Immature natural killer cell (primary cell): Measurements from ENCODE around the gene EMX2. TPM values are rescaled to one million over a fixed set of nuclear protein-coding genes. Genes with fewer than 3 reads are reported as not detected.
"Not testable (repeated sequence)": the region's sequence is repeated elsewhere in the genome, so short reads cannot be mapped to it uniquely, and the experiment has no call there.

ENCODE experiments used
- DNase-seq, 3 donors: peaks; one replicate each; pipeline ENCODE4 v3.0.0; 2022; ENCODE audit warnings: mixed read lengths in 1 of 3
- H3K27ac Mint-ChIP-seq, 6 donors: one replicate each; pipeline ENCODE4 v1.8.0; 2020; ENCODE audit warnings: mixed read lengths in 6 of 6, mild to moderate bottlenecking in 5 of 6, inconsistent platforms in 4 of 6, moderate library complexity in 3 of 6
- H3K27me3 Mint-ChIP-seq, 3 donors: one replicate each; pipeline ENCODE4 v1.8.0; 2020 to 2021; ENCODE audit warnings: low read depth in 3 of 3, mild to moderate bottlenecking in 3 of 3, mixed read lengths in 3 of 3, moderate library complexity in 3 of 3, inconsistent platforms in 1 of 3
- H3K36me3 Mint-ChIP-seq, 3 donors: one replicate each; pipeline ENCODE4 v1.8.0; 2020; ENCODE audit warnings: mixed read lengths in 3 of 3, inconsistent platforms in 2 of 3, mild to moderate bottlenecking in 2 of 3
- H3K4me1 Mint-ChIP-seq, 2 donors: one replicate each; pipeline ENCODE4 v1.8.0; 2020; ENCODE audit warnings: inconsistent platforms in 2 of 2, mild to moderate bottlenecking in 2 of 2, mixed read lengths in 2 of 2, moderate library complexity in 1 of 2
- H3K4me3 Mint-ChIP-seq, 5 donors: one replicate each; pipeline ENCODE4 v1.8.0; 2020; ENCODE audit warnings: mild to moderate bottlenecking in 5 of 5, mixed read lengths in 5 of 5, inconsistent platforms in 3 of 5, moderate library complexity in 3 of 5
- H3K9me3 Mint-ChIP-seq, 6 donors: one replicate each; pipeline ENCODE4 v1.8.0; 2020; ENCODE audit warnings: mild to moderate bottlenecking in 6 of 6, mixed read lengths in 6 of 6, inconsistent platforms in 4 of 6, moderate library complexity in 3 of 6
- polyA plus RNA-seq, 3 donors: library from polyadenylated mRNA; unstranded; fragments of 300-500 nt; fragmentation: Illumina TruSeq; gene quantifications; one replicate each; pipeline ENCODE4 v1.2.3, GENCODE V29; 2021

EMX2 gene
- polyA plus RNA-seq, 3 donors from 2014 or later = not detected

DNA sequence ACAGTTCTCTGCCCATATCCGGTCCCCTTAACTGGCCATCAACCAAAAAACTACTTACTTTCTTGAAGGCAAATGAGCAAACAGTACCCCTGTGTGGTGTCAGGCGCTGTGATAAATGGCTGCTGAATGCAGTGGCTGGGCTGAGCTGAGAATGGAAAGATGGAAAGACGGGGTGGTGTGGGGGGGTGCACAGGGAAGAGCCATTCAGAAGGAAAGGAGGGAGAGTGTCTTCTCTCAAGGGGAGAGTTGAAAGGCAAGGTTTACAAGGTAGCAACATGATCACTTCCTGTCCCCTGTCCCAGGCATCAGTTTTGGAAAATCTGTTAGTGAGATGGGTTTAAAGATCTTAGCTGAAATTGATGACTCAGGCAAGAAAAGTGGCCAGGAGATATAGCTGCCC, 22.5 kb downstream of the EMX2 start:
- Mint-ChIP-seq H3K9me3 (no peaks in the 10 kb centered on the region), H3K4me1 (no peaks in the 10 kb centered on the region), H3K36me3 (no peaks in the 10 kb centered on the region), H3K27me3 (peaks cover 2 to 7% (median 4%) of the 10 kb centered on the region in 3 donors), H3K4me3 (no peak overlapping the region), H3K27ac (no peak overlapping the region)
- DNase-seq = no peak

- Mint-ChIP-seq H3K4me3 (no peak overlapping the region), H3K27me3 (peaks cover 2 to 7% (median 7%) of the 10 kb centered on the region in 3 donors), H3K27ac (no peak overlapping the region), H3K9me3 (no peaks in the 10 kb centered on the region), H3K36me3 (no peaks in the 10 kb centered on the region), H3K4me1 (no peaks in the 10 kb centered on the region)
- no peak for DNase-seq
Observed at GRCh38 chr10:117568334-117568733, 25.8 kb downstream of the EMX2 start.

- no peak for DNase-seq
- no peaks in the 10 kb centered on the region for H3K9me3 Mint-ChIP-seq
- H3K4me3 Mint-ChIP-seq = no peak overlapping the region
- H3K36me3 Mint-ChIP-seq = no peaks in the 10 kb centered on the region
- peaks cover 4 to 7% (median 7%) of the 10 kb centered on the region in 3 donors for H3K27me3 Mint-ChIP-seq
- no peaks in the 10 kb centered on the region for H3K4me1 Mint-ChIP-seq
- no peak overlapping the region for H3K27ac Mint-ChIP-seq
Observed at GRCh38 chr10:117569610-117570390, 27.3 kb downstream of the EMX2 start.

DNA sequence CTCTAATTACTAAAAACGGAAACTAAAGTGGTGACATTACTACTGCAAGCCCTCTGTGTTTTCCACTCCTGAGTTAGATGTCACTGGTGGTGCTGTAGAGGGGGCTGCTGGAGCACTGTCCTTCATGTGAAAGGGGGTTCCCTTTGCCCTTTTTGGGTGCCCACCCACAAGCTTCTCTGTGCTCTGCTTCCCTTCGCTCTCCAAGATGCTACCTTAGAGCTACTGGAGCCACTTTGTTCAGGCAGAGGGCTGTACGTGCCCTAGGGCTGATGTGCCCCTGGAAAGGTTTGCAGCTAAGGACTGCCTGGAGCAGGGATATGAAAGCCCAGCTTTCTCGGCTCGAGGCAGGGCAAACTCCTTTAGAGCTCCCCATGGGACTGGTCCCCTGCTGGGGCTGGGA, 28.3 kb downstream of the EMX2 start:
- Mint-ChIP-seq H3K27ac (no peak overlapping the region), H3K9me3 (peaks cover 0 to 2% (median 0%) of the 10 kb centered on the region in 6 donors), H3K4me3 (no peak overlapping the region), H3K36me3 (no peaks in the 10 kb centered on the region), H3K27me3 (peaks cover 4 to 7% (median 7%) of the 10 kb centered on the region in 3 donors), H3K4me1 (no peaks in the 10 kb centered on the region)
- no peak for DNase-seq

DNA sequence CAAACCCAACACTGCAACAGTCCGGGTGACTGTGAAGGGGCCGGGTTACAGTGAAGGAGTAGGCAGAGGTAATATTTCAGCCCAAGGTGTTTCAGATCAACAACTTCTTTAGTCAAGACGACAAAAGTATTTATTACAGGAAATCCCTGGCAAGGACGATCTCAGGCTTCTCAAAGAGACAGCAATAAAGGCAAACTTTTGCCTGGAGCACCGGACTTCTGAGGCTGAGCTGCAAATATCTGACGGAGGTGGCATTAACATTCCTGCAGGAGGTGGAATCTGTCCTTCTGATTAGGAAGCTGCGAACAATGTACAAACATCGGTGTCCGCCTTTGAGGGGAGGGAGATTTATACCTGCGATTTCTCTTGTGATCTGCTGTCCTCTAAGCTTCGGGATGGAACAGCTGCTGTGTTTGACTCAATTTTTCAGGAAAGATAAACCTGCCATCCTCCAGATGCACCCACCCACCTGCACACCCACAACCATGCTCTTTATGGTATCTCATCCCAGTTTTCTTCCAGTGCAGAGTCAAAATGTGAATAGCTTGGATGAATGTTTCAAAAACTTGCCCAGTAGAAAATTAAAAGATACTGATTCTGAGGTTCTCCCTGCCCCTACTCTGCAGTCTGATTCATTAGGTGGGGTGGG, 32.1 kb downstream of the EMX2 start:
- Mint-ChIP-seq H3K4me3 (no peak overlapping the region), H3K36me3 (no peaks in the 10 kb centered on the region), H3K4me1 (no peaks in the 10 kb centered on the region), H3K27ac (no peak overlapping the region), H3K27me3 (peaks cover 4 to 7% (median 6%) of the 10 kb centered on the region in 3 donors), H3K9me3 (peaks cover 0 to 2% (median 0%) of the 10 kb centered on the region in 6 donors)
- no peak for DNase-seq

GRCh38 chr10:117578490-117578889, 35.9 kb downstream of the EMX2 start:
- DNase-seq = no peak
- no peaks in the 10 kb centered on the region for H3K36me3 Mint-ChIP-seq
- peaks cover 0 to 2% (median 0%) of the 10 kb centered on the region in 6 donors for H3K9me3 Mint-ChIP-seq
- H3K4me3 Mint-ChIP-seq = no peak overlapping the region
- H3K27me3 Mint-ChIP-seq = peaks cover 4 to 11% (median 5%) of the 10 kb centered on the region in 3 donors
- H3K27ac Mint-ChIP-seq = no peak overlapping the region
- no peaks in the 10 kb centered on the region for H3K4me1 Mint-ChIP-seq

- Mint-ChIP-seq H3K36me3 (no peaks in the 10 kb centered on the region), H3K4me1 (no peaks in the 10 kb centered on the region), H3K27me3 (peaks cover 4 to 15% (median 4%) of the 10 kb centered on the region in 3 donors), H3K4me3 (no peak overlapping the region), H3K9me3 (peaks cover 0 to 2% (median 0%) of the 10 kb centered on the region in 6 donors), H3K27ac (no peak overlapping the region)
- no peak for DNase-seq
Observed at GRCh38 chr10:117578999-117579590, 36.5 kb downstream of the EMX2 start.

- no peaks in the 10 kb centered on the region for H3K36me3 Mint-ChIP-seq
- peaks cover 0 to 1% (median 0%) of the 10 kb centered on the region in 6 donors for H3K9me3 Mint-ChIP-seq
- H3K27me3 Mint-ChIP-seq = peaks cover 3 to 17% (median 4%) of the 10 kb centered on the region in 3 donors
Observed at GRCh38 chr10:117581961-117582360, 39.4 kb downstream of the EMX2 start.

GRCh38 chr10:117584831-117585230, 42.3 kb downstream of the EMX2 start:
- DNase-seq, H3K36me3 Mint-ChIP-seq, H3K9me3 Mint-ChIP-seq, H3K27ac Mint-ChIP-seq, H3K4me1 Mint-ChIP-seq, H3K4me3 Mint-ChIP-seq: not testable (repeated sequence)
- peaks cover 2 to 13% (median 2%) of the 10 kb centered on the region in 3 donors for H3K27me3 Mint-ChIP-seq

More at GRCh38 chr10:117581961-117582360, 39.4 kb downstream of the EMX2 start:
- no peaks in the 10 kb centered on the region for H3K4me1 Mint-ChIP-seq
- no peak overlapping the region for H3K27ac Mint-ChIP-seq
- no peak for DNase-seq
- H3K4me3 Mint-ChIP-seq = no peak overlapping the region

DNA sequence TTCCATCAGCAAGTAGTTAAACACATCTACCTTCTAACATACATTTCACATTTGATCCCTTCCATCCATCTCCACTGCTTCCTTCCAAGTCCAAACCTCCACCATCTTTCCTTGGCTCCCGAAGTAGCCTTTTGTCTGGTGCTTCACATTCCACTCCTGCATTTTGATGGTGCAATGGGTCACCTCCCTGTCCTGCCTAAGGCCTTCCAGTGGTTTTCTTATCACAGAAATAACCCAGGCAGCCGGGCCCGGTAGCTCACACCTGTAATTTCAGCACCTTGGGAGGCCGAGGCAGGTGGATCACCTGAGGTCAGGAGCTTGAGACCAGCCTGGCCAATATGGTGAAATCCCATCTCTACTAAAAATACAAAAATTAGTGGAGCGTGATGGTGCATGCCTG, 44.5 kb downstream of the EMX2 start:
- DNase-seq = no peak
- Mint-ChIP-seq H3K9me3 (peaks cover 0 to 1% (median 0%) of the 10 kb centered on the region in 6 donors), H3K27me3 (peaks cover 2 to 10% (median 6%) of the 10 kb centered on the region in 3 donors), H3K27ac (no peak overlapping the region), H3K36me3 (no peaks in the 10 kb centered on the region), H3K4me3 (no peak overlapping the region), H3K4me1 (no peaks in the 10 kb centered on the region)

GRCh38 chr10:117590101-117590875, 47.7 kb downstream of the EMX2 start:
- peaks cover 0 to 1% (median 0%) of the 10 kb centered on the region in 6 donors for H3K9me3 Mint-ChIP-seq
- DNase-seq = no peak
- no peak overlapping the region for H3K27ac Mint-ChIP-seq
- H3K27me3 Mint-ChIP-seq = peaks cover 2 to 8% (median 2%) of the 10 kb centered on the region in 3 donors
- H3K4me1 Mint-ChIP-seq = no peaks in the 10 kb centered on the region
- no peak overlapping the region for H3K4me3 Mint-ChIP-seq
- no peaks in the 10 kb centered on the region for H3K36me3 Mint-ChIP-seq

DNA sequence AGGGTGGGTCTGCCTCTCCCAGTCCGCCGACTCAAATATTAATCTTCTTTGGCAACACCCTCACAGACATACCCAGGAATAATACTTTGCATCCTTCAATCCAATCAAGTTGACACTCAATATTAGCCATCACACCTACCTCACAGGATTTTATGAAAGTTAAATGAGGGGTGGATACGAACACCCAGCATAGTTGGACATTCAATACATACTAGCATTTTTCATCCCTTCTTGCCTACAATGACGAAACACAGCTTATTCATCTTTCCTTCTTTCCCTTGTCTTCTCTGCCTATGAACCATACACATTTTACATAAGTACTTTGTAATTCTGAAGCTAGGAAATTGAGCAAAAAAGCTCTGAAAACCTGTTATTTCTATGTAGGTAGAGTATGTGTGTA, 48.5 kb downstream of the EMX2 start:
- no peak for DNase-seq
- Mint-ChIP-seq H3K4me3 (no peak overlapping the region), H3K4me1 (no peaks in the 10 kb centered on the region), H3K9me3 (peaks cover 0 to 1% (median 0%) of the 10 kb centered on the region in 6 donors), H3K27ac (no peak overlapping the region), H3K36me3 (no peaks in the 10 kb centered on the region), H3K27me3 (peaks cover 2 to 10% (median 3%) of the 10 kb centered on the region in 3 donors)

GRCh38 chr10:117594722-117595121, 52.2 kb downstream of the EMX2 start:
- no peak for DNase-seq
- no peaks in the 10 kb centered on the region for H3K4me1 Mint-ChIP-seq

More at GRCh38 chr10:117594722-117595121, 52.2 kb downstream of the EMX2 start:
- no peaks in the 10 kb centered on the region for H3K36me3 Mint-ChIP-seq
- H3K9me3 Mint-ChIP-seq = no peaks in the 10 kb centered on the region
- H3K27me3 Mint-ChIP-seq = peaks cover 3 to 14% (median 8%) of the 10 kb centered on the region in 3 donors
- no peak overlapping the region for H3K4me3 Mint-ChIP-seq
- no peak overlapping the region for H3K27ac Mint-ChIP-seq
